BLaER1 (cell line): ENCODE results near the gene ST8SIA1.

Experiments
- H3K27ac ChIP-seq: shearing (Covaris generic); formaldehyde crosslinking; 2 replicates; pipeline ENCODE4 v1.8.1; 2022
- H3K27me3 ChIP-seq: shearing (Covaris generic); formaldehyde crosslinking; 2 replicates; pipeline ENCODE4 v1.8.1; 2022
- H3K36me3 ChIP-seq: shearing (Covaris generic); formaldehyde crosslinking; 2 replicates; pipeline ENCODE4 v1.8.1; 2022
- H3K4me1 ChIP-seq: shearing (Covaris generic); formaldehyde crosslinking; 2 replicates; pipeline ENCODE4 v1.8.1; 2022
- H3K4me2 ChIP-seq: shearing (Covaris generic); formaldehyde crosslinking; 2 replicates; pipeline ENCODE4 v1.8.1; 2022
- H3K4me3 ChIP-seq: shearing (Covaris generic); formaldehyde crosslinking; 2 replicates; pipeline ENCODE4 v1.8.1; 2022
- H3K9ac ChIP-seq: shearing (Covaris generic); formaldehyde crosslinking; 2 replicates; pipeline ENCODE4 v1.8.1; 2022
- H3K9me3 ChIP-seq: shearing (Covaris generic); formaldehyde crosslinking; 2 replicates; pipeline ENCODE4 v1.8.1; 2022
- H4K20me1 ChIP-seq: shearing (Covaris generic); formaldehyde crosslinking; 2 replicates; pipeline ENCODE4 v1.8.1; 2022
- Cebpa-rat ChIP-seq: shearing (Covaris generic); IDR thresholded peaks from 2 replicates; pipeline ENCODE4 v1.8.1; 2022

Gene ST8SIA1

GRCh38 chr12:22204391-22204790 lies 130.1 kb downstream of the ST8SIA1 start:
- peaks cover 6% of the 10 kb centered on the region; the same call in 1 of the 2 replicates for H3K9me3 ChIP-seq
- H4K20me1 ChIP-seq: no peaks in the 10 kb centered on the region
- no peak overlapping the region for H3K4me3 ChIP-seq
- no peak overlapping the region for H3K27ac ChIP-seq
- no peak overlapping the region for H3K9ac ChIP-seq
- H3K27me3 ChIP-seq: no peaks in the 10 kb centered on the region
- no peak for TF ChIP-seq Cebpa-rat
- no peaks in the 10 kb centered on the region for H3K36me3 ChIP-seq
- no peaks in the 10 kb centered on the region for H3K4me1 ChIP-seq
- H3K4me2 ChIP-seq: no peak overlapping the region

- no peak overlapping the region for H3K9ac ChIP-seq
- no peak overlapping the region for H3K4me2 ChIP-seq
- no peaks in the 10 kb centered on the region for H4K20me1 ChIP-seq
- no peak overlapping the region for H3K27ac ChIP-seq
- TF ChIP-seq Cebpa-rat: no peak
- H3K4me3 ChIP-seq: no peak overlapping the region
- no peaks in the 10 kb centered on the region for H3K27me3 ChIP-seq
- H3K4me1 ChIP-seq: no peaks in the 10 kb centered on the region
- peaks cover 6% of the 10 kb centered on the region; the same call in 1 of the 2 replicates for H3K9me3 ChIP-seq
- H3K36me3 ChIP-seq: no peaks in the 10 kb centered on the region
Observed at GRCh38 chr12:22202847-22203246, 131.7 kb downstream of the ST8SIA1 start.

- H3K27ac ChIP-seq: no peak overlapping the region
- no peaks in the 10 kb centered on the region for H3K4me1 ChIP-seq
- no peak overlapping the region for H3K4me3 ChIP-seq
- no peak overlapping the region for H3K9ac ChIP-seq
- TF ChIP-seq Cebpa-rat: no peak
- H4K20me1 ChIP-seq: no peaks in the 10 kb centered on the region
- peaks cover 6% of the 10 kb centered on the region; the same call in 1 of the 2 replicates for H3K9me3 ChIP-seq
- no peak overlapping the region for H3K4me2 ChIP-seq
- H3K27me3 ChIP-seq: no peaks in the 10 kb centered on the region
- H3K36me3 ChIP-seq: no peaks in the 10 kb centered on the region
Observed at GRCh38 chr12:22201101-22201500, 133.4 kb downstream of the ST8SIA1 start.

- Histone ChIP-seq H4K20me1 (no peaks in the 10 kb centered on the region), H3K4me1 (no peaks in the 10 kb centered on the region), H3K4me3 (no peak overlapping the region), H3K9ac (no peak overlapping the region), H3K4me2 (no peak overlapping the region), H3K9me3 (no peaks in the 10 kb centered on the region), H3K27ac (no peak overlapping the region), H3K36me3 (no peaks in the 10 kb centered on the region), H3K27me3 (no peaks in the 10 kb centered on the region)
- no peak for TF ChIP-seq Cebpa-rat
Observed at GRCh38 chr12:22196236-22196635, 138.3 kb downstream of the ST8SIA1 start.

GRCh38 chr12:22190969-22191368 lies 143.5 kb downstream of the ST8SIA1 start:
- no peak overlapping the region for H3K4me2 ChIP-seq
- H3K27me3 ChIP-seq: no peaks in the 10 kb centered on the region
- no peaks in the 10 kb centered on the region for H3K9me3 ChIP-seq
- no peak overlapping the region for H3K9ac ChIP-seq
- no peak overlapping the region for H3K4me3 ChIP-seq
- no peak for TF ChIP-seq Cebpa-rat
- H3K36me3 ChIP-seq: no peaks in the 10 kb centered on the region
- H4K20me1 ChIP-seq: no peaks in the 10 kb centered on the region
- no peaks in the 10 kb centered on the region for H3K4me1 ChIP-seq
- H3K27ac ChIP-seq: no peak overlapping the region

GRCh38 chr12:22188431-22188830 lies 146.1 kb downstream of the ST8SIA1 start:
- Histone ChIP-seq H3K4me3 (no peak overlapping the region), H3K27me3 (no peaks in the 10 kb centered on the region), H3K4me1 (no peaks in the 10 kb centered on the region), H3K27ac (no peak overlapping the region), H3K36me3 (no peaks in the 10 kb centered on the region), H4K20me1 (no peaks in the 10 kb centered on the region), H3K9ac (no peak overlapping the region), H3K9me3 (no peaks in the 10 kb centered on the region), H3K4me2 (no peak overlapping the region)
- TF ChIP-seq Cebpa-rat: no peak

GRCh38 chr12:22180705-22181104 lies 153.8 kb downstream of the ST8SIA1 start:
- Histone ChIP-seq H3K4me3 (no peak overlapping the region), H4K20me1 (no peaks in the 10 kb centered on the region), H3K4me2 (no peak overlapping the region), H3K4me1 (no peaks in the 10 kb centered on the region), H3K27ac (no peak overlapping the region), H3K36me3 (no peaks in the 10 kb centered on the region), H3K9ac (no peak overlapping the region), H3K27me3 (no peaks in the 10 kb centered on the region), H3K9me3 (no peaks in the 10 kb centered on the region)
- TF ChIP-seq Cebpa-rat: no peak

- H3K36me3 ChIP-seq: no peaks in the 10 kb centered on the region
Observed at GRCh38 chr12:22173177-22173576, 161.3 kb downstream of the ST8SIA1 start.

GRCh38 chr12:22172501-22172900 lies 162.0 kb downstream of the ST8SIA1 start:
- Histone ChIP-seq H3K27ac (no peak overlapping the region), H3K36me3 (no peaks in the 10 kb centered on the region)
- no peak for TF ChIP-seq Cebpa-rat

More at GRCh38 chr12:22173177-22173576, 161.3 kb downstream of the ST8SIA1 start:
- Histone ChIP-seq H3K4me2 (no peak overlapping the region), H3K4me1 (no peaks in the 10 kb centered on the region; the same call in 1 of the 2 replicates), H3K9ac (no peak overlapping the region), H3K27me3 (no peaks in the 10 kb centered on the region), H3K4me3 (no peak overlapping the region), H3K9me3 (no peaks in the 10 kb centered on the region), H4K20me1 (no peaks in the 10 kb centered on the region), H3K27ac (no peak overlapping the region)
- no peak for TF ChIP-seq Cebpa-rat

GRCh38 chr12:22169376-22169775 lies 165.1 kb downstream of the ST8SIA1 start:
- Histone ChIP-seq H3K27ac (no peak overlapping the region), H3K9me3 (no peaks in the 10 kb centered on the region), H3K36me3 (no peaks in the 10 kb centered on the region), H3K9ac (no peak overlapping the region), H3K27me3 (no peaks in the 10 kb centered on the region), H3K4me1 (peaks cover 17% of the 10 kb centered on the region), H4K20me1 (no peaks in the 10 kb centered on the region), H3K4me2 (no peak overlapping the region), H3K4me3 (no peak overlapping the region)
- TF ChIP-seq Cebpa-rat: no peak

More at GRCh38 chr12:22172501-22172900, 162.0 kb downstream of the ST8SIA1 start:
- no peak overlapping the region for H3K4me2 ChIP-seq
- no peak overlapping the region for H3K4me3 ChIP-seq
- H3K27me3 ChIP-seq: no peaks in the 10 kb centered on the region
- H4K20me1 ChIP-seq: no peaks in the 10 kb centered on the region
- H3K9ac ChIP-seq: no peak overlapping the region
- peaks cover 2% of the 10 kb centered on the region for H3K4me1 ChIP-seq
- no peaks in the 10 kb centered on the region for H3K9me3 ChIP-seq

GRCh38 chr12:22164139-22164538 lies 170.4 kb downstream of the ST8SIA1 start:
- H3K36me3 ChIP-seq: no peaks in the 10 kb centered on the region
- peaks cover 61% of the 10 kb centered on the region for H3K4me1 ChIP-seq
- no peaks in the 10 kb centered on the region for H4K20me1 ChIP-seq
- peak overlapping the region; percentile 23; the same call in 1 of the 2 replicates for H3K4me3 ChIP-seq
- peak overlapping the region; percentile 53; the same call in 1 of the 2 replicates for H3K9ac ChIP-seq
- no peak for TF ChIP-seq Cebpa-rat
- H3K27ac ChIP-seq: peak overlapping the region; percentile 78
- H3K27me3 ChIP-seq: no peaks in the 10 kb centered on the region
- peaks cover 7% of the 10 kb centered on the region; the same call in 1 of the 2 replicates for H3K9me3 ChIP-seq
- peak overlapping the region; percentile 78 for H3K4me2 ChIP-seq
